GM18498 (cell line): ENCODE measurements around the gene S100PBP.

ENCODE experiments used
- ATAC-seq: cut with Tn5 transposase; IDR thresholded peaks from one replicate; pipeline ENCODE4 v1.9.1; 2021; ENCODE audit warnings: mild to moderate bottlenecking, moderate library complexity; ENCODE audit not compliant: unreplicated experiment

The S100PBP gene

DNA sequence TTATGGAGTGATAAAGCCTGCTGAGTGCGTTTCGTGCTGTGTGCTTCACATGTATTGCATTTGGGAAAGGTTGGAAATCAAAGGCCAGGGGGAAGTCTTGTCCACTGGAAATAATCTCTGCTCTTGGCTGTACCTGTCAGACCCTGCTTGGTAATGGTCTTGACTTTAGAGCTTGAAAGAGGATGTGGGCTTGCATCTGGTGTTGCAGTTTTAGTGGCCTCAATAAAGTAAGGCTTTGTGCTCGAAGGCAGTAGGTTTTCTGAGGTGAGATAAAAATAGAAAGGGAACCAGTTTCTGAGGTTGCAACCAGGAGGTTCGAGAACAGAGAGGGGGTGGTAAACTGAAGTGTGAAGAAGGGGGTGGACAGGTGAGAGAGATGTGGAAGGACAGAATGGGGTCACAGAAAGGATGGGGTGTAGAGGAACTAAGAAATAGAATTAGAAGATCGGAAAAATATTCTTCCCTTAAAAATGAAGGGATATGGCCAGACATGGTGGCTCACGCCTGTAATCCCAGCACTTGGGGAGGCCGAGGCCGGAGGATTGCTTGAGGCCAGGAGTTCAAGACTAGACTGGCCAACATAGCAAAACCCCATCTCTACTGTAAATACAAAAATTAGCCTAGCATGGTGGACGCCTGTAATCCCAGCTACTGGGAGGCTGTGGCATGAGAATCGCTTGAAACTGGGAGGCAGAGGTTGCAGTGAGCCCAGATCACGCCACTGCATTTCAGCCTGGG is 1.5 kb downstream of the S100PBP start:
- peak; percentile 43 for ATAC-seq

DNA sequence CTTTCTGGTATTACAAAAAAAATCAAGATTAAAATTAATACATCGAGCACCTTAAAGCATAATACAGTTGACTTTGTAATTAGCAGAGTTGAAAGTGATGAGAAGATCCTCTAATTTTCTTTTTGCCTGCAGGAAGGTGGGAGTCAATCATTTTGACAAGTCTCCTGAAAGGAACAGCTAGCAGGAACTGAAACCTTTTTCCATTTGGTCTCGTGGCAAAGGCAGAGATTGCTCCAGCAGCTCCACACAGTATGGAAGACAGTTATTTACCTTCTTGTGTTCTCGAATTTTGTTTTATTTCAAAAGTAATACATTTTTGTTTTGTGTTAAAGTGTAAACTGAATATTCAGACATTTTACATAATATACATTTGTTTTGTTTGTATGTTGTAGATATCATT is 7.7 kb downstream of the S100PBP start:
- no peak for ATAC-seq

- ATAC-seq, result no peak
These were observed 10.9 kb downstream of the S100PBP start for GRCh38 chr1:32828341-32828740.

- no peak for ATAC-seq
These were observed 12.8 kb downstream of the S100PBP start for GRCh38 chr1:32830092-32830852.

- no peak for ATAC-seq
These were observed 14.4 kb downstream of the S100PBP start for GRCh38 chr1:32831878-32832277.

DNA sequence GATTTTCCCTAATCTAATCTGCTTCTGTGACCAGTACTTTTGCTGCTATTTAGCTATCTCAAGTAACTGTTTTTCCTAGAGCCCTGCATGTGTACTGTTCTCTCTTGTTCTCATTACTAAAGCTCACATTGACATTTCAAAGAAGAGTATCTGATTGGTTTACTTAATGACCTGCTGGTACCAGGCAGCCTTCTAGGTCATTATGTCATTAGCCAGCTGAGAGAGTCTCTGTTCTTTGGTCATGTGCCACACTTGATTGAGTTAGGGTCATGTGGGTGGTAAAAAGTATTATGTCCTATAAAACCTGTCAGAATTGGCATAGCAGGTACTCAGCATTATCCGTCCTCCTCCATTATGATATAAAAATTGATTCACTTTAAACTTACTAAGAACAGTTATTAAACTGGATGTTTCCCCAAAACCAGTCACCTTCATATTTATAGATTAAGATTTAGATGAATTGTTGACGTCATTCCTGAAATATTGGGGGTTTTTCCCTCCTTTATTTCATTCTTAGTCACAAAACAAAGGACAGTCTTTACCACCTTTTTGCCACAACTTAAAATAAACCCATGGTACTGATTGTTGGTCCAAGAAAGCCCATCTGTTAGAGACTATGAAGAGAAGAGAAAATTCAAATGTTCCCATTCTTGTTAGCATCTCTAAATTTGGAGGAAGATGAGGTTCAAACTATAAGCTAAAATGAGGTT is 31.1 kb downstream of the S100PBP start:
- ATAC-seq, result no peak

DNA sequence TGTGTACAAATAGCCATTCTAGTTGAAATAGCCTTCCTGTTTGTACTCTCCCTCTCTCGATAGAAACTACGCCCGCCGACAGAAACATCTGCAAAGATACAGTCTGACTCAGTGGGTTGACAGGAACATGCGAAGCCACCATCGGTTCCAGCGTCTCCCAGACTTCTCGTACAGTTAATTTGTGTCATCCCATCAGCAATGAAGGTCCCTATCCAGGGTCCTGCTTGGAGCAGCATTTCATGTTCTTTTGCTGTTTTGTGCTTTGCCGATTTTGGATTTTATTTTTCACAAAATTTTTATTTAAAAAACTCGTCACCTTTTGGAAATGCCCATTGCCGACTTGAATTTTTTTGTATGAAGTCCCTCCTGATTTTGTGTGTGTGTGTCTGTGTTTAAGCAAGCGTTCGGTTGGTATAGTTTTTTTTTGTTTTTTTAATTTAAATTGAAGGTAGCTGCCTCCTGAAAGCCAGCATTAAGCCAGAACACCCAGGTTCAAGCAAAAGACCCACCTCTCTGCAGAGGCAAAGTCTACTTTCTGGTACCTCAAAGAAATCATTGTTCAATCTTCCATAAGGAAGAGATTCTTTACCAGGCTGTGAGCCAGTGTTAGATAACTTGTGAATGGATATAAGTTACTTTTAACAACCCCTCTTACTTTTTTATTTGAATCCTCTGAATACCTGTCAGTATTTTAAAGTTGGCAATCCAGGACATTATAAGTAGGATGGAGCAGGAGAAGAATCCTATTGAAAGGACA is 38.6 kb downstream of the S100PBP start:
- ATAC-seq, result no peak

- no peak for ATAC-seq
These were observed 40.7 kb downstream of the S100PBP start for GRCh38 chr1:32858136-32858535.

GRCh38 chr1:32858791-32859190 is 41.3 kb downstream of the S100PBP start:
- no peak for ATAC-seq

- ATAC-seq, result no peak
These were observed 42.5 kb downstream of the S100PBP start for GRCh38 chr1:32859915-32860314.

GRCh38 chr1:32860566-32860965 is 43.1 kb downstream of the S100PBP start:
- no peak for ATAC-seq

DNA sequence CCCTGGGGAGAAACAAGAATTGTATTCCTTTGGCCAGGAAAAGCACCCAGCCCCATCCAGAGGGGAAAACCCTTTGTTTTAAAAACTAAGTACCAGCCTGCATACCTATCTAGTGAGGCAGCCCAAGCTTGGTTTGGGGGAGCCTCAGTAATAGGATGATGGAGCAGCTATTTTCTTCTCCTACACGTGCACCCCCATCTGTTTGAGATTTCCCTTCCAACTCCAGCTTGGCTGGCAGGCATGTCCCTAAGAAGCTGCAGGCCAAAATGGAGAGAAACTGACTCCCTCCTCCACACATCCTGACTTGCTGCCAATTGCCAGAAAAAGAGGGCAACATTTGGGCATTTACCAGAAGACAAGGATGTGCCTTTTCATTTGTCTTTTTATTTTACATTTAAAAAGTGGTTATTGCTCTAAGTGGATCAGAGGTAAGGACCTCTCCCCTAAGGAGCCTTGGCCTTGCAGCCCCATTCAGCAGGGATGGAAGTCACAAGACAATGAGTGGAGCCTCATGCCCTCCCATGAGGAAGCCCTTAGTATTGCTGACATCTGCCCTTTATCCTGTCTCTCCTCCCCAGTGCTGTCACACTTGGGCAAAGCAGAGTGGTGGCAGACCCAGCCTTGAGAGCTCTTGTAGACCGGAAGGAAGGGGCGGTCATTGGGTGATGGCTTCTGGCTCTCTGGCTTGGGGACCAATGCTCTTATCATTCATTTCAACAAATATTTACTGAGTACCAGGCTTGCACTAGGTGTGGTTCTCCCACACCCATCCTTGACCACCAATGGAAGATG is 44.6 kb downstream of the S100PBP start:
- no peak for ATAC-seq

DNA sequence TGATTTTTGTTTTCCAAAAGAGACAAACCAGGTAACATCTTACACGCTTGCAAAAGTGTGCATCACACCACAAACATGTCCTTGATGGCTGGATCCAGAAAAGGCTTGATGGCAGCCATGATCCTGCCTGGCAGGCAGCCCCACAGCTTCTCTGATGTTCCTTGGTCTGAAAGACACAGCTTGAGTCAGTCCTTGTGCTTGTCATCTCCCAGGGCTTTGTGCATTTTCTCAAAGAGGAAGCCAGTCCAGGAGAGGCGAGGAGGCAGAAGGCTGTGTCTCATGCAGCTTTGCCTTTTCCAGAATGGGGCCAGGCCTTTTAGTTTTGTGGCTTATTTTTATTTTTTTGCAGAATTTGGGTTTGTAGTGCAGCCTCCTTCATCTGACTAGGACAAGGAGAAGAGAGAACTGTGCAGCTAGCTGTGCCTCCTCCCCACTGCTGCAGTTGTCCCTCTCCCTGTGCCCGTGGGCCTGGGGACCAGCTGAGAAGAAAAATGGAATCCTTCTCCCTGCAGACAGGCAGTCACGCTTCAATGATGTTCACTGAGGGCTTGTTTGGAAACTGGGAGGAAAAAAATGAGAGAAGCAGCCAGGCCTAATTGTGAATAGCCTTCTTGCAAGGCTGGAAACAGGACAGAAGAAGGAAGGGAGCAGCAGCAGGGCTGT is 45.9 kb downstream of the S100PBP start:
- no peak for ATAC-seq

GRCh38 chr1:32863881-32864245 is 46.4 kb downstream of the S100PBP start:
- ATAC-seq, result no peak

DNA sequence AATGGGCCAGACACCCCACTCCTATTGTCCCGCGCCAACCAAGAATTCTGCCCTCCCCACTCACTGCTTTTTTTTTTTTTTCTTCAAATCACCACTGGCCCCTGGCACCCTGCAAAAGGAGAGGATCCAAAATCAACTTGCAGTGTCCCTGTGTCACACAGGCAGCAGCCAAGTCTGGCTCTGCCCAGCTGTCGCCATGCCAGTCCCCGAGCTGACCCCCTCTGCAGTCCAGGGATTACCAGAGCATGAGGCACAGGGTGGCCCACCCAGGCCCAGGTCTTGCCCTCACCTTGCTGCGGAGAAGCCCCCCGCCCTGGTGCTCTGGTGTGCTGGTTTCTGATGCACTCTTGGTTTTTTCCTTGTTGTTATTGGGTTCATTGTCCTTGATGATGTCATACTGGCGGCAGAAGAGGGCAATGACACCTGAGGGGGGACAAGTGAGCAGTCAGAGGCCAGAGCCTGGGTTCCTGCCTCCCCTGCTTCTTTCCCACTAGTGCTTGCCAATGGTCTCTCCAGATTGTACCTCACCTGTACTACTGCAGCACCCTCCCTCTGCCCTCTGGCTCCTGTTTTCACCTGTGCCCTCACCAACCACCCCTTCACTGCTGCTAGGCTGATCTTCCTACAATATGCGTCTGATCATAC is 47.0 kb downstream of the S100PBP start:
- no peak for ATAC-seq

DNA sequence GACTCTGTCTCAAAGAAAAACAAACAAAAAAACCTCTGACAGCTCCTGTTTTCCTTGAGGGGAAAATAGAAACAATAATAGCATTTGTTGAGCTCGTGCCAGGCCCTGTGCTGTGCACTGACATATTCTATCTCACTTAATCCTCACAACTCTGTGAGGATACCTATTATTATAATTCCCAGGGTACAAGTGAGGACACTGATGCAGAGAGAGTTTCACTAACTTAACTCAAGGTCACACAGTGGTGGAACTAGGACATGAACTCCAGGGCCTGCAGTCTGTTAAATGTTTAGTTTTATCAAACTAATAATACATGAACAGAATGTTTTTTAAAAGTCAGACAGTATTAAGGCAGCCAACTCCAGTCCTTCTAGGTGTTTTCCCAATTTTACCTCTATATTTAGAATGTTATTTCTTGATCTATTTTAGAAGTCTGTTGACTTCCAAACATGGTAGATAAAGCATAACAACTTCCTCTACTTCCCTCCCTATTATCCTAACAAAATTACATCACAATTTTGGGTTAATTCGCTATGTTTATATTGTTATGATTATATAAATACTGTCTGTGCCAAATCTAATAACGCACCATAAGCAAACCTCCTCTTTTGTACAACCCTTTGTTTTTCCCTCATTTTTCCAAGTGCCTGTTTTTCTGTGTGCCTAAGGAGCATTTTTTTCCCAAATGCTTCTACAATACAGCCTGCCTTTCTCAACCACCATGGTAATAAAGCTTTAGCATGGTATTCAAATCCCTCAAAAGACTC is 48.4 kb downstream of the S100PBP start:
- ATAC-seq, result no peak

DNA sequence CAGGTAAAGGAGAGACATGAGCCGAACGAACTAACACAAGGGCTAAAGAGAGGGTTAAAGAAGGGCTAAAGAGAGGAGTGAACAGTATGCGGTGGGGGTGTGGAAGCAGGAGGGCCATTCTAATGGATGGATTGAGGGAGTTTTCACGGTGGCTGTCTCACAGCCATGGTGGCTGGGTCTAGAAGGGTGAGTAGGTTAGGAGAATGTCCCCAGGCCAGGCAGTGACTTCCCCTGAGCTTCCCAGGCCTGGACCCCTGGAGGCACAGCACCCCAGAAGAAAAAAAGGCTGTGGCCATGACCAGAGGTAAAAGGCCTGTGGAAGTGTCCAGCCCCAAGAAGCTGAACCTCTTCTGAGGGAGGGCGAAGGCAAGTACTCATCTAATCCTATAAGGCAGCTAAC is 49.7 kb downstream of the S100PBP start:
- no peak for ATAC-seq

DNA sequence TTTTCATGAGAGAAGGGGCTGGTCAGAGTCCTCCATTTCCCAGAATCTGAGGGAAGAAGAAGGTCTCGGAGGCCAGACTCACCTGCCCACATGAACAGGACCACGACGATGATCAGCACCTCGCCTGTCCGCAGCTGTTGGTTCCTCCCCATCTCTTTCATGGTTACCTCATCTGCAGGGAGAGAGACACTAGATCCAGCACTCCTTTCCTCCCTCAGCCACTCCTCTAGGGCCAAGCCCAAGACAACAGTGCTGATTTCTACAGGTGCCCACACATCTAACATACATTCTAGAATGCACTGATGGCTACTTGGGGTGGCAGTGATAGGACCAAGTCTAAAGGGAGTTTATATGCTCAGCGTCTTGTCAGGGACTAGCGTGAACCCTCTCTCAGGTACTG is 50.2 kb downstream of the S100PBP start:
- ATAC-seq, result no peak

- no peak for ATAC-seq
These were observed 50.6 kb downstream of the S100PBP start for GRCh38 chr1:32868085-32868484.
